Measurements from ENCODE around the gene ACAP3. TPM values are rescaled to one million over a fixed set of nuclear protein-coding genes. Genes with fewer than 3 reads are reported as not detected.

The ACAP3 gene
- total and polyA plus RNA-seq, 7 experiments from 2014 or later = 3.2 to 70.8 (median 55.1) TPM

DNA sequence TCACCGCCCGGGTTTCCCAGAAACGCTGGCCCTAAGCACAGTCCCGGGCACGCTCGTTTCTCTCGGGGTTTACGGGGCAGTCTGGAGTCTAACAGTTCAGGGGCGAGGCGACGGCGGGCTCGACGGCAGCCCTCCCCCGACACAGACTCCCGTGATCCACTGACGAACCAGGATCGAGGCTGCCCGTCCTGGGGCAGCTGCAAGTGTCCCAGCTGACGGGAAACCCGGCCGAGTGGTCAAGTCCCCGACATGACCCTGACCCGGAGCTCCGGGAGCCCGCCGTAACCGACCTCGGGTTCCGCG lies 34.6 kb downstream of the ACAP3 start:
- no peak for DNase-seq
- Histone ChIP-seq H3K27me3 (ENCODE audit: control insufficient read depth in 2 of 2, insufficient read depth in 2 of 2, low read length in 2 of 2) (no peaks in the 10 kb centered on the region), H3K27ac (ENCODE audit: low read depth, low read length) (peak overlapping the region; percentile 90), H3K36me3 (ENCODE audit: control insufficient read depth in 2 of 3, insufficient read depth in 3 of 3, low read length in 3 of 3) (peaks cover 0 to 14% (median 0%) of the 10 kb centered on the region in 3 experiments), H3K4me3 (ENCODE audit: low read length) (peak overlapping the region; percentile 77), H3K4me1 (ENCODE audit: control insufficient read depth in 2 of 2, insufficient read depth in 2 of 2, low read length in 2 of 2) (peaks cover 28 to 39% of the 10 kb centered on the region in 2 donors), H3K9me3 (ENCODE audit: control insufficient read depth in 2 of 3, low read length in 3 of 3) (no peaks in the 10 kb centered on the region)
- Mint-ChIP-seq H3K9me3 (no peaks in the 10 kb centered on the region), H3K27me3 (no peaks in the 10 kb centered on the region), H3K4me3 (peak overlapping the region; percentile 79 to 92 (median 88)), H3K36me3 (peaks cover 0 to 11% (median 0%) of the 10 kb centered on the region in 5 donors), H3K27ac (peak overlapping the region; percentile 36 to 94 (median 83)), H3K4me1 (peaks cover 21 to 46% (median 36%) of the 10 kb centered on the region in 7 donors)
- intact Hi-C loops (cut with micrococcal nuclease) = loop anchor here (1.0 to 5.0 kb wide), 8 partner anchors 22 to 241 kb away; partner anchors contain the start of genes B3GALT6 (in 2 of the 2), C1orf159 (in 2 of the 2), PUSL1 (in 2 of the 2) and SDF4 (in 2 of the 2)
- POLR2A ChIA-PET = interaction anchor here (1.0 to 1.8 kb wide), 4 partner anchors 22 to 126 kb away, joined by 4 to 6 read pairs (median 4); partner anchors contain the start of gene CCNL2
- peak; percentile 1 for ATAC-seq
- CTCF ChIA-PET = interaction anchor here (1.0 kb wide), 1 partner anchor 12 kb away, joined by 3 read pairs; no protein-coding TSS in a partner anchor

DNA sequence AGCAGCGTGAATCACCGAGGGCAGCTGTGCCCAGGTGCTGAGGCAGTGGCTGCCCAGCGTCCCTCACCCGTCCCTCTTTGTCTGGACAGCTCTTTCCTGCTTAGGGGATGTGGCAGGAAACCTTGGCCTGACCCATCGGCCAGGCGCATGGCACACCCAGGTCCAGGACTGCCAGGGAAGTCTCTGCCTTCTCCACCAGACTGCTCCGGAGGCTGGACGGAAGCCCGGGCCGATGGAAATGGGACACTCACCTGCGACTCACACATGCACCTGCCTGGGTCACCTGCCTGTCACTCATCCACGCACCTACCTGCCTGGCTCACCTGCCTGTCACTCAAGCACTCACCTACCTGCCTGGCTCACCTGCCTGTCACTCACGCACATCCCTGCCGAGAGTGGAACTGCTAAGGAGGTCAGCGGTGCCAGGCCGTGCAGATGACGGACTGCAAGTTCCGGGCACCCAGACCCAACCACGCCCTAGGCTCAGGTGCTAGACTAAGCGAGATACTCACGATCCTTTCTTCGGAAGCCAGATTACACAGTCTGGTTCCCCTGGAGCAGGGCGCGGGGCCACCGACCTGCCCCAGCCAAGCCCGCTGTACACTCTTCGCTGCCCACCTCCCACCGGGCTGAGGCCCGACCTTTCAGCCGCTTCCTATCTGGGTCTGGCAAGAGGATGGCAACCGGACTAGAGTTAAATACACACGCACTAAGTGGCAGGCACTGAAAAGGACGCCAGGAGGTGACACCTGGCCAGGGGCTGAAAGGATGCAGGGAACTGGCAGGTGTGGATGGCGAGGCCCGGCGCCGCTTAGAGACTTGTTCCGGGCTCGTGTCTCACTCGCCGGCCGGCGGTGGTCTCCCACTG lies 35.2 kb downstream of the ACAP3 start:
- CTCF ChIA-PET = interaction anchor here (0.6 kb wide), 1 partner anchor 271 kb away, joined by 3 read pairs; no protein-coding TSS in a partner anchor
- ATAC-seq (no peak), DNase-seq (peak in 1 of 9 donors; percentile 17)
- Histone ChIP-seq H3K36me3 (ENCODE audit: control insufficient read depth in 2 of 3, insufficient read depth in 3 of 3, low read length in 3 of 3) (peaks cover 0 to 20% (median 0%) of the 10 kb centered on the region in 3 experiments), H3K4me1 (ENCODE audit: control insufficient read depth in 2 of 2, insufficient read depth in 2 of 2, low read length in 2 of 2) (peaks cover 28 to 39% of the 10 kb centered on the region in 2 donors), H3K27me3 (ENCODE audit: control insufficient read depth in 2 of 2, insufficient read depth in 2 of 2, low read length in 2 of 2) (no peaks in the 10 kb centered on the region), H3K4me3 (ENCODE audit: low read length) (peak overlapping the region; percentile 77), H3K9me3 (ENCODE audit: control insufficient read depth in 2 of 3, low read length in 3 of 3) (no peaks in the 10 kb centered on the region), H3K27ac (ENCODE audit: low read depth, low read length) (peak overlapping the region; percentile 90)
- peaks cover 21 to 49% (median 36%) of the 10 kb centered on the region in 7 donors for H3K4me1 Mint-ChIP-seq
- no peaks in the 10 kb centered on the region for H3K9me3 Mint-ChIP-seq
- POLR2A ChIA-PET = interaction anchor here (1.5 to 1.8 kb wide), 2 partner anchors 41 to 127 kb away, joined by 4 to 6 read pairs; partner anchors contain the start of gene CCNL2
- peak overlapping the region; percentile 75 to 94 (median 83) for H3K27ac Mint-ChIP-seq
- H3K36me3 Mint-ChIP-seq = peaks cover 0 to 11% (median 0%) of the 10 kb centered on the region in 5 donors
- no peaks in the 10 kb centered on the region for H3K27me3 Mint-ChIP-seq
- H3K4me3 Mint-ChIP-seq = peak overlapping the region; percentile 79 to 92 (median 88)
- intact Hi-C loops (cut with micrococcal nuclease) = loop anchor here (1.0 to 5.0 kb wide), 8 partner anchors 22 to 240 kb away; partner anchors contain the start of genes B3GALT6 (in 2 of the 2), C1orf159 (in 2 of the 2), PUSL1 (in 2 of the 2) and SDF4 (in 2 of the 2)

DNA sequence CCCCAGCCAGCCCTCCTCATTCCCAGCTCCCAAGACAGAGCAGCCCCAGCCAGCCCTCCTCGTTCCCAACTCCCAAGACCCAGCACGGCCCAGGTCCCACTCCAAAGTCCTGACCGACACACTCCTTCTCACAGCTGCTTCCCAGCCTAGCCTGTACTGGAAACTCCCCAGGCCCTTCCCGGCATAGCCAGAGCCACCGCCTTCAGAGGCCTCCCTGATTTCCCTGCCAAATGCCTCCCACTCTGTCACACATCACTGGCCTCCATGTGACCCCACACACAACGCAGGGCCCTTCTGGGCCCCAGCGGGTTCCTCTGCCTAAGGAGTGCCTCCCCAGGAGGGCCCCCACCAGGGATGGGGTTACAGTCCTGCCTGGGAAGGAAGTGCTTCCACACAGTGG lies 36.9 kb downstream of the ACAP3 start:
- H3K4me1 ChIP-seq (ENCODE audit: control insufficient read depth in 2 of 2, insufficient read depth in 2 of 2, low read length in 2 of 2) = peaks cover 28 to 39% of the 10 kb centered on the region in 2 donors
- no peaks in the 10 kb centered on the region for H3K9me3 Mint-ChIP-seq
- CTCF ChIA-PET = interaction anchor here (0.6 kb wide), 1 partner anchor 234 kb away, joined by 4 read pairs; no protein-coding TSS in a partner anchor
- H3K4me3 ChIP-seq (ENCODE audit: low read length) = no peak overlapping the region
- no peaks in the 10 kb centered on the region for H3K27me3 ChIP-seq (ENCODE audit: control insufficient read depth in 2 of 2, insufficient read depth in 2 of 2, low read length in 2 of 2)
- intact Hi-C loops (cut with micrococcal nuclease) = loop anchor here in 1 of 2 donors (5.0 kb wide), 2 partner anchors 59 to 239 kb away; partner anchors contain the start of gene TNFRSF4
- no peaks in the 10 kb centered on the region for H3K27me3 Mint-ChIP-seq
- peaks cover 21 to 49% (median 39%) of the 10 kb centered on the region in 7 donors for H3K4me1 Mint-ChIP-seq
- H3K36me3 ChIP-seq (ENCODE audit: control insufficient read depth in 2 of 3, insufficient read depth in 3 of 3, low read length in 3 of 3) = peaks cover 0 to 31% (median 0%) of the 10 kb centered on the region in 3 experiments
- no peak for ATAC-seq
- peak overlapping the region in 8 of 9 donors; percentile 39 to 79 (median 70) for H3K27ac Mint-ChIP-seq
- peak overlapping the region; percentile 44 for H3K27ac ChIP-seq (ENCODE audit: low read depth, low read length)
- H3K4me3 Mint-ChIP-seq = peak overlapping the region; percentile 26 to 90 (median 79)
- no peak for DNase-seq
- POLR2A ChIA-PET = interaction anchor here (1.2 to 1.5 kb wide), 3 partner anchors 14 to 105 kb away, joined by 4 read pairs; partner anchors contain the start of gene AURKAIP1
- H3K9me3 ChIP-seq (ENCODE audit: control insufficient read depth in 2 of 3, low read length in 3 of 3) = no peaks in the 10 kb centered on the region
- H3K36me3 Mint-ChIP-seq = peaks cover 0 to 11% (median 0%) of the 10 kb centered on the region in 5 donors

- Mint-ChIP-seq H3K4me1 (peaks cover 21 to 49% (median 35%) of the 10 kb centered on the region in 7 donors), H3K27me3 (no peaks in the 10 kb centered on the region), H3K4me3 (no peak overlapping the region), H3K27ac (peak overlapping the region in 2 of 9 donors; percentile 38 to 55), H3K36me3 (peaks cover 0 to 15% (median 0%) of the 10 kb centered on the region in 5 donors), H3K9me3 (peaks cover 0 to 2% (median 0%) of the 10 kb centered on the region in 11 donors)
- POLR2A ChIA-PET = interaction anchor here (1.0 kb wide), 1 partner anchor 17 kb away, joined by 3 read pairs; no protein-coding TSS in a partner anchor
- CTCF ChIA-PET = no interaction called here
- ATAC-seq (no peak), DNase-seq (no peak)
- Histone ChIP-seq H3K4me3 (ENCODE audit: low read length) (no peak overlapping the region), H3K27ac (ENCODE audit: low read depth, low read length) (no peak overlapping the region), H3K27me3 (ENCODE audit: control insufficient read depth in 2 of 2, insufficient read depth in 2 of 2, low read length in 2 of 2) (no peaks in the 10 kb centered on the region), H3K4me1 (ENCODE audit: control insufficient read depth in 2 of 2, insufficient read depth in 2 of 2, low read length in 2 of 2) (peaks cover 28 to 33% of the 10 kb centered on the region in 2 donors), H3K9me3 (ENCODE audit: control insufficient read depth in 2 of 3, low read length in 3 of 3) (no peaks in the 10 kb centered on the region), H3K36me3 (ENCODE audit: control insufficient read depth in 2 of 3, insufficient read depth in 3 of 3, low read length in 3 of 3) (peaks cover 0 to 46% (median 1%) of the 10 kb centered on the region in 3 experiments)
- intact Hi-C loops (cut with micrococcal nuclease) = no loop called here
Measured at GRCh38 chr1:1268284-1268682, 39.4 kb downstream of the ACAP3 start.

- no peaks in the 10 kb centered on the region for H3K9me3 ChIP-seq (ENCODE audit: control insufficient read depth in 2 of 3, low read length in 3 of 3)
- CTCF ChIA-PET = no interaction called here
- H3K4me1 ChIP-seq (ENCODE audit: control insufficient read depth in 2 of 2, insufficient read depth in 2 of 2, low read length in 2 of 2) = peaks cover 24 to 30% of the 10 kb centered on the region in 2 donors
- no peaks in the 10 kb centered on the region for H3K27me3 ChIP-seq (ENCODE audit: control insufficient read depth in 2 of 2, insufficient read depth in 2 of 2, low read length in 2 of 2)
- POLR2A ChIA-PET = interaction anchor here (1.0 kb wide), 1 partner anchor 17 kb away, joined by 3 read pairs; no protein-coding TSS in a partner anchor
- intact Hi-C loops (cut with micrococcal nuclease) = no loop called here
- Mint-ChIP-seq H3K9me3 (peaks cover 0 to 2% (median 0%) of the 10 kb centered on the region in 11 donors), H3K36me3 (peaks cover 0 to 18% (median 0%) of the 10 kb centered on the region in 5 donors), H3K4me1 (peaks cover 21 to 46% (median 32%) of the 10 kb centered on the region in 7 donors), H3K27ac (peak overlapping the region in 1 of 9 donors; percentile 55), H3K4me3 (no peak overlapping the region), H3K27me3 (no peaks in the 10 kb centered on the region)
- H3K27ac ChIP-seq (ENCODE audit: low read depth, low read length) = no peak overlapping the region
- peaks cover 0 to 52% (median 7%) of the 10 kb centered on the region in 3 experiments for H3K36me3 ChIP-seq (ENCODE audit: control insufficient read depth in 2 of 3, insufficient read depth in 3 of 3, low read length in 3 of 3)
- DNase-seq (no peak), ATAC-seq (no peak)
- no peak overlapping the region for H3K4me3 ChIP-seq (ENCODE audit: low read length)
Measured at GRCh38 chr1:1267488-1268283, 40.0 kb downstream of the ACAP3 start.
